T47D (cell line): ENCODE results near the gene TAF11L8.
"Not testable (repeated sequence)": the region's sequence is repeated elsewhere in the genome, so short reads cannot be mapped to it uniquely, and the experiment has no call there.

Source experiments
- DNase-seq, 2 experiments: peaks; one replicate each; pipeline versions ENCODE4 v3.0.0 to v3.0.0-alpha.2; 2011 to 2012; ENCODE audit warnings: low read depth in 1 of 2, low spot score in 1 of 2
- JUND ChIP-seq: IDR thresholded peaks from 2 replicates; pipeline ENCODE4 v1.6.1; 2012; ENCODE audit warnings: low read depth
- in situ Hi-C: cut with HindIII; loops from 2 replicates; pipeline ENCODE4 v1.10.0; 2016; ENCODE audit warnings: low sequenced_read_pairs, low pct_unique_long_range_greater_than_20kb

The TAF11L8 gene

DNA sequence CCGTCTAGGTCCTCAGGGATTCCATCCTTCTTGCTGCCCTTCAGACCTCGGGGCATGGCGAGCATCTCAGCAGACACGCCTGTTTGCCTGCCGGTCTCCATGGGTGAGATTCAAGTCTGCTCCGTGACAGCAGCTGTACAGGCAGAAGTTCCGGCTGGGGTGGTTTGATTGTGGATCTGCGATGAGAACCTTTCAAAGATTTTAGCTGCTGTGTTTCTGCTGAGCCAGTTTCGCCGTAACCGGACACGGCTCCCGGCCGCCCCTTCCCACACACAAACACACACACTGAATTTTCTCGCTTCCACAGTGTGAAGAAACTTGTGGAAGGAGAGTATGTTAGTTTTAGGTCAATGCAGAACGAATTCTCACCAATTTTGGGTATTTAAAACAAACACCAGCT, at the start of gene TAF11L8:
Gene TAF11L8, minus strand, starts transcription at position 101 of the 400 bp plus-strand sequence.
- DNase-seq, in situ Hi-C loops: not testable (repeated sequence)

DNA sequence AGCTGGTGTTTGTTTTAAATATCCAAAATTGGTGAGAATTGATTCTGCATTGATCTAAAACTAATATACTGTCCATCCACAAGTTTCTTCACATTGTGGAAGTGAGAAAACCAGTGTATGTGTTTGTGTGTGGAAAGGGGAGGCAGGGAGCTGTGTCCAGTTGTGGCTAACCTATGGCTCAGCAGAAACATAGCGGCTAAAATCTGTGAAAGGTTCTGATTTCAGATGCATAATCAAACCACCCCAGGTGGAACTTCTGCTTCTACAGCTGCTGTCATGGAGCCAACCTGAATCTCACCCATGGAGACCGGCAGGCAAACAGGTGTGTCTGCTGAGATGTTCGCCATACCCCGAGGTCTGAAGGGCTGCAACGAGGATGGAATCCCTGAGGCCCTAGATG, 43.4 kb upstream of the TAF11L8 start, which contains the start of gene TAF11L14:
Gene TAF11L14, plus strand, starts transcription at position 301 of the 400 bp plus-strand sequence.
- in situ Hi-C loops: no loop called here
- TF ChIP-seq JUND: no peak
- no peak for DNase-seq

DNA sequence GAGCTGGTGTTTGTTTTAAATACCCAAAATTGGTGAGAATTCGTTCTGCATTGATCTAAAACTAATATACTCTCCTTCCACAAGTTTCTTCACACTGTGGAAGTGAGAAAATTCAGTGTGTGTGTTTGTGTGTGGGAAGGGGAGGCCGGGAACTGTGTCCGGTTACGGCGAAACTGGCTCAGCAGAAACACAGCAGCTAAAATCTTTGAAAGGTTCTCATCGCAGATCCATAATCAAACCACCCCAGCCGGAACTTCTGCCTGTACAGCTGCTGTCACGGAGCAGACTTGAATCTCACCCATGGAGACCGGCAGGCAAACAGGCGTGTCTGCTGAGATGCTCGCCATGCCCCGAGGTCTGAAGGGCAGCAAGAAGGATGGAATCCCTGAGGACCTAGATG, 41.0 kb upstream of the TAF11L8 start, which contains the start of gene TAF11L13:
Gene TAF11L13, plus strand, starts transcription at position 301 of the 400 bp plus-strand sequence.
- DNase-seq, in situ Hi-C loops: not testable (repeated sequence)

DNA sequence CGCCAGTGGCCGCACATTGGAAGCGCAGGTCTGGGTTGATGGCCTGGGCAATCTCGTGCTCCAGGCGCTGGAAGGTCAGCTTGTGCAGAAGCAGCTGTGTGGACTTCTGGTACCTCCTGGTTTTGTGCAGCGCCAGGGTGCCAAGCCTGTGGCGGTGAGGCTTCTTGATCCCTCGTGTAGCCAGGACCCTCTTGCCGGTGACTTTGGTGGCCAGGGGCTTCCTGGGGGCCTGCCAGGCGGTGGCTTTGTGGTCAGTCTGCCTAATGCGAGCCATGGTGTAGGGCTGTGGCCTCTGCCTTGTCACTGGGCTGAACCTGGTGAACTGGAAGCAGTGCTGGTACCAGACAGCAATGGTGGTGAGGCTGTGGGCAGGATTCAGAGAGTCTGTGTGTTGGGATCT, 34.9 kb upstream of the TAF11L8 start:
- DNase-seq: no peak
- in situ Hi-C loops: no loop called here
- no peak for TF ChIP-seq JUND

DNA sequence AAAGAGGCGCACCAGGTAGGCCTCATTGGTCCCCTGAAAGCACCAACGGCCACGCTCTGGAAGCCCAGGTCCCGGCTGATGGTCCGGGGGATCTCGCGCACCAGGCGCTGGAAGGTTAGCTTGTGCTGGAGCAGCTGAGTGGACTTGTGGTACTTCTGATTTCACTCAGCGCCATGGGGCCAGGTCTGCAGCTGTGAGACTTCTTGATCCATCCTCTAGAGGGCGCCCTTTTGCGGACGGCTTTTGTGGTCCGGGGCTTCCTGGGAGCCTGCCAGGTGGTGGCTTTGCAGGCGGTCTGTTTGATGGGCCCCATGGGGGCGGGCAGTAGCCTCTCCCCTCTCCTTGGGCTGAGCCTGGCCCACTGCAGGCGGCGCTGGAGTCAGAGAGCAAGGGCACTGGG, 29.9 kb upstream of the TAF11L8 start:
- TF ChIP-seq JUND: no peak
- no peak for DNase-seq
- in situ Hi-C loops: no loop called here

DNA sequence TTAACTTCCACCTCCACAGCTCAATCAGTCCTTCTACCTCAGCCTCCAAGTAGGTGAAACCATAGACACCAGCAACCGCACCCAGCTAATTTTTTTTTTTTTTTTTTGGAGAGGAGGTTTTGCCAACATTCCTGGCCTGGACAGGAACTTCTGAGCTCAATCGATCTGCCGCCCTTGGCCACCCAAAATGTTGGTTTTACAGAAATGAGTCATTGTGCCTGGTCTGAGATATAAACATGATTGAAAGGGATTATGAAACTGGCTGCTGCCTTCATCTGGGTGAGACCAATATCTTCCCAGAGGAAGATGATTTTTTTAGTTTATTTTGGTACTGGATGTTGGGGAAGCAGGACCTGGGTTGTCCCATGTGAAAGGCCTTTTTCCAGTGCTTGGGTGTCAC, 28.6 kb upstream of the TAF11L8 start:
- no peak for TF ChIP-seq JUND
- in situ Hi-C loops: no loop called here
- DNase-seq: no peak

DNA sequence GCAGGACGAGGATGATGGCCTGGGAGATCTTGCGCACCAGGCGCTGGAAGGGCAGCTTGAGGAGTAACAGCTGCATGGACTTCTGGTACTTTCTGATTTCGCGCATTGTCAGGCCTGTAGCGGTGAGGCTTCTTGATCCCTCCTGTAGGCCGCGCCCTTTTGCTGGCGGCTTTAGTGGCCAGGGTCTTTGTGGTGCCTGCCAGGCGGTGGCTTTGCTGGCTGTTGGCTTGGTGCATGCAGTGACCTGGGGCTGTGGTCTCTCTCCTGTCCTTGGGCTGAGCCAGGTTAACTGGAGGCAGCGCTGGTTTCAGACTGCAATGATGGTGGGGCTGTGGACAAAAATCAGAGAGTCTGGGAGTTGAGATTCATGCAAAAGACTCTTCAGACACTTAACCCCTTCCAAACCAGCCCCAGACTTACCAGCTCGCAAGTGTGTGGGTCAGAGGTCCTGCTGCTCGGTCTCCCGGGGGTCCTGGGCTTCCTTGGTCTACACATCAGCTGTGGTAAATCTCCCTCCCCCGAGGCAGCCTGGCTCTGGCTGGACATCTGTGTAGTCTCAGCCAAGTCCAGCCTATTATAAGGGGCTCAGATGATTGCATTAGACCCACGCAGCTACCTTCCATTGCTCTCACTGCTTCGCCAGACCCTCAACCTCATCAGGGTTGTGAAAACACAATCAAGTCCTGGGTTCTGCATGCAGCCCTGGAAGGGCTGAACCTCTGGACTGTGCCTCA, 24.3 kb upstream of the TAF11L8 start:
- in situ Hi-C loops: no loop called here
- TF ChIP-seq JUND: no peak
- DNase-seq: no peak

DNA sequence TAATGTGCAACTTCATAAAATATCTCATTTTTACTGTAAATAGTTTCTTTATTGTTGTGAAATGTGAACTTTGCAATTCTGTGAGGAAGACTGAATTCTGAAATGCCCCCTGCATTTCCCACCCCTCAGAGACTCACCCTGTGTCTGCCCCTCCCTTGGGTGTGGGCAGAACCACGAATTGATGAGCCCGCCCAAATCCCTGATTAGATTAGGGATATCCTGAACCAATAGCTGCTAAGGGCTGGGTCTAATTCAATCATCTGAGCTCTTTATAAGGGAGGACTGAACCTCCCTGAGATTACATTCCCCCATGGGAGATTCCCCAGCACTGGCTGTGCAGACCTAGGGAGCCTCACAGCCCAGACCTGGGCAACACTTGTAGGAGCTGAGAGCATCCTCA, 19.3 kb upstream of the TAF11L8 start, which contains the start of gene TAF11L12:
Gene TAF11L12, plus strand, starts transcription at position 301 of the 400 bp plus-strand sequence.
- in situ Hi-C loops, DNase-seq: not testable (repeated sequence)

DNA sequence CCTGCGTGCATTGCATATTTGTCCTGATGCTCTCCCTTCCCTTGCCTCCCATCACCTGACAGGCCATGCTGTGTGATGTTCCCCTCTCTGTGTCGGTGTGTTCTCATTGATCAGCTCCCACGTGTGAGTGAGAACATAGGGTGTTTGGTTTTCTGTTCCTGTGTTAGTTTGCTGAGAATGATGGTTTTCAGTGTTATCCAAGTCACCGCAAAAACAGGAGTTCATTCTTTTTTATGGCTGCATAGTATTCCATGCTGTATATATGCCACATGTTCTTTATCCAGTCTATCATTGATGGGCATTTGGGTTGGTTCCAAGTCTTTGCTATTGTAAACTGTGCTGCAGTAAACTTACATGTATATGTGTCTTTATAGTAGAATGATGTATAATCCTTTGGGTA, 16.7 kb upstream of the TAF11L8 start:
- in situ Hi-C loops, DNase-seq: not testable (repeated sequence)

DNA sequence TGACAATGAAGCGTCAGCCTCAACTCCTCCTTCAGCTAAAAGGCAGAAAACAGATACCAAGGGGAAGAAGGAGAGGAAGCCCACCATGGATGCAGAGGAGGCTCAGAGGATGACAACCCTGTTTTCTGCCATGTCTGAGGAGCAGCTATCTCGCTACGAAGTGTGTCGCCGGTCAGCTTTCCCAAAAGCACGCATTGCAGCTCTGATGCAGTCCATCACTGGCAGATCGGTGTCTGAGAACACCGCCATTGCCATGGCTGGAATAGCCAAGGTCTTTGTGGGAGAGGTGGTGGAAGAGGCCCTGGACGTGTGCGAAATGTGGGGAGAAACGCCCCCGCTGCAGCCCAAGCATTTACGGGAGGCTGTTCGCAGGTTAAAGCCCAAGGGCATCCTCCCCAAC, 14.2 kb upstream of the TAF11L8 start:
- in situ Hi-C loops: no loop called here
- no peak for DNase-seq
- no peak for TF ChIP-seq JUND

DNA sequence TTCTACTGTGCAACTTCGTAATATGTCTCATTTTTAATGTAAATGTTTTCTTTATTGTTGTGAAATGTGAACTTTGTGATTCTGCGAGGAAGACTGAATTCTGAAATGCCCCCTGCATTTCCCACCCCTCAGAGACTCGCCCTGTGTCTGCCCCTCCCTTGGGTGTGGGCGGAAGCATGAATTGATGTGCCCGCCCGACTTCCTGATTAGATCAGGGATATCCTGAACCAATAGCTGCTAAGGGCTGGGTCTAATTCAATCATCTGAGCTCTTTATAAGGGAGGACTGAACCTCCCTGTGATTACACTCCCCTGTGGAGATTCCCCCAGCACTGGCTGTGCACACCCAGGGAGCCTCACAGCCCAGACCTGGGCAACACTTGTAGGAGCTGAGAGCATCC, 13.1 kb upstream of the TAF11L8 start, which contains the start of gene TAF11L11:
Gene TAF11L11, plus strand, starts transcription at position 304 of the 400 bp plus-strand sequence.
- in situ Hi-C loops: not testable (repeated sequence)

DNA sequence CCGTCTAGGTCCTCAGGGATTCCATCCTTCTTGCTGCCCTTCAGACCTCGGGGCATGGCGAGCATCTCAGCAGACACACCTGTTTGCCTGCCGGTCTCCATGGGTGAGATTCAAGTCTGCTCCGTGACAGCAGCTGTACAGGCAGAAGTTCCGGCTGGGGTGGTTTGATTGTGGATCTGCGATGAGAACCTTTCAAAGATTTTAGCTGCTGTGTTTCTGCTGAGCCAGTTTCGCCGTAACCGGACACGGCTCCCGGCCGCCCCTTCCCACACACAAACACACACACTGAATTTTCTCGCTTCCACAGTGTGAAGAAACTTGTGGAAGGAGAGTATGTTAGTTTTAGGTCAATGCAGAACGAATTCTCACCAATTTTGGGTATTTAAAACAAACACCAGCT, 7.0 kb upstream of the TAF11L8 start, which contains the start of gene TAF11L10:
Gene TAF11L10, minus strand, starts transcription at position 101 of the 400 bp plus-strand sequence.
- DNase-seq, in situ Hi-C loops: not testable (repeated sequence)

More for the DNA sequence above, 13.1 kb upstream of the TAF11L8 start, which contains the start of gene TAF11L11:
- DNase-seq: not testable (repeated sequence)

DNA sequence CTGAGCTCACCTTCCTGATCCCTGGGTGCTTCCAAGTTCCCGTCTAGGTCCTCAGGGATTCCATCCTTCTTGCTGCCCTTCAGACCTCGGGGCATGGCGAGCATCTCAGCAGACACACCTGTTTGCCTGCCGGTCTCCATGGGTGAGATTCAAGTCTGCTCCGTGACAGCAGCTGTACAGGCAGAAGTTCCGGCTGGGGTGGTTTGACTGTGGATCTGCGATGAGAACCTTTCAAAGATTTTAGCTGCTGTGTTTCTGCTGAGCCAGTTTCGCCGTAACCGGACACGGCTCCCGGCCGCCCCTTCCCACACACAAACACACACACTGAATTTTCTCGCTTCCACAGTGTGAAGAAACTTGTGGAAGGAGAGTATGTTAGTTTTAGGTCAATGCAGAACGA, 3.5 kb upstream of the TAF11L8 start, which contains the start of gene TAF11L9:
Gene TAF11L9, minus strand, starts transcription at position 140 of the 400 bp plus-strand sequence.
- in situ Hi-C loops, DNase-seq: not testable (repeated sequence)

DNA sequence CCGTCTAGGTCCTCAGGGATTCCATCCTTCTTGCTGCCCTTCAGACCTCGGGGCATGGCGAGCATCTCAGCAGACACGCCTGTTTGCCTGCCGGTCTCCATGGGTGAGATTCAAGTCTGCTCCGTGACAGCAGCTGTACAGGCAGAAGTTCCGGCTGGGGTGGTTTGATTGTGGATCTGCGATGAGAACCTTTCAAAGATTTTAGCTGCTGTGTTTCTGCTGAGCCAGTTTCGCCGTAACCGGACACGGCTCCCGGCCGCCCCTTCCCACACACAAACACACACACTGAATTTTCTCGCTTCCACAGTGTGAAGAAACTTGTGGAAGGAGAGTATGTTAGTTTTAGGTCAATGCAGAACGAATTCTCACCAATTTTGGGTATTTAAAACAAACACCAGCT, 5.1 kb downstream of the TAF11L8 start, which contains the start of gene TAF11L7:
Gene TAF11L7, minus strand, starts transcription at position 101 of the 400 bp plus-strand sequence.
- in situ Hi-C loops, DNase-seq: not testable (repeated sequence)
